Prostate gland (tissue), 2 donors: Measurements from ENCODE around the gene TOP3B. TPM values are rescaled to one million over a fixed set of nuclear protein-coding genes. Genes with fewer than 3 reads are reported as not detected.

Source experiments
- DNase-seq: peaks from one replicate; pipeline ENCODE4 v3.0.0-alpha.2; 2019; ENCODE audit warnings: low spot score
- H3K27ac ChIP-seq, 2 donors: fragments of 200-600 bp; sonication (generic); 2 replicates each; pipeline ENCODE4 v1.5.1; 2017 to 2019
- H3K27me3 ChIP-seq: fragments of 200-600 bp; sonication (generic); replicated peaks from 2 replicates; pipeline ENCODE4 v1.5.1; 2019; ENCODE audit not compliant: insufficient read depth
- H3K36me3 ChIP-seq, 2 donors: fragments of 200-600 bp; sonication (generic); 1 replicate in 1 of 2; 2 replicates in 1 of 2; pipeline versions ENCODE4 v1.5.1 to v1.8.1; 2017 to 2019
- H3K4me1 ChIP-seq: fragments of 200-600 bp; sonication (generic); replicated peaks from 2 replicates; pipeline ENCODE4 v1.5.1; 2019
- H3K4me3 ChIP-seq, 2 donors: fragments of 200-600 bp; sonication (generic); 2 replicates each; pipeline ENCODE4 v1.5.1; 2017 to 2019
- H3K9me3 ChIP-seq: fragments of 200-600 bp; sonication (generic); 2 replicates; pipeline ENCODE4 v1.5.1; 2017
- CTCF ChIP-seq, 4 experiments: fragments of 200-600 bp in 2 of 4; fragments of 450-650 bp in 2 of 4; sonication (generic) in 2 of 4; IDR thresholded peaks; 1 replicate in 3 of 4; 2 replicates in 1 of 4; pipeline ENCODE4 v1.5.1; 2016 to 2019; ENCODE audit warnings: antibody characterized with exemption in 4 of 4, mild to moderate bottlenecking in 2 of 4, moderate library complexity in 2 of 4
- POLR2A ChIP-seq: fragments of 450-650 bp; IDR thresholded peaks from one replicate; pipeline ENCODE4 v1.6.1; 2016; ENCODE audit warnings: antibody characterized with exemption, mild to moderate bottlenecking
- POLR2AphosphoS5 ChIP-seq: sonication (generic); formaldehyde crosslinking; IDR thresholded peaks from one replicate; pipeline ENCODE4 v1.6.1; 2017; ENCODE audit warnings: antibody characterized with exemption
- WGBS: methylation state at CpG from one replicate; pipeline ENCODE4 v1.1.5; 2018; 5-methylcytosine and 5-hydroxymethylcytosine counted together
- intact Hi-C: fragments of 100-400 bp; cut with DNase I; formaldehyde crosslinking; loops from one replicate; pipeline ENCODE4 v1.14.2; 2022
- total RNA-seq, 2 donors: library from RNA; depleted of rRNA; stranded (reverse); fragments of >200 nt; gene quantifications; one replicate each; pipeline ENCODE4 v1.1.0, GENCODE V29; 2016

The TOP3B gene
- total RNA-seq, 2 donors from 2014 or later = 25.2 to 60.6 TPM

DNA sequence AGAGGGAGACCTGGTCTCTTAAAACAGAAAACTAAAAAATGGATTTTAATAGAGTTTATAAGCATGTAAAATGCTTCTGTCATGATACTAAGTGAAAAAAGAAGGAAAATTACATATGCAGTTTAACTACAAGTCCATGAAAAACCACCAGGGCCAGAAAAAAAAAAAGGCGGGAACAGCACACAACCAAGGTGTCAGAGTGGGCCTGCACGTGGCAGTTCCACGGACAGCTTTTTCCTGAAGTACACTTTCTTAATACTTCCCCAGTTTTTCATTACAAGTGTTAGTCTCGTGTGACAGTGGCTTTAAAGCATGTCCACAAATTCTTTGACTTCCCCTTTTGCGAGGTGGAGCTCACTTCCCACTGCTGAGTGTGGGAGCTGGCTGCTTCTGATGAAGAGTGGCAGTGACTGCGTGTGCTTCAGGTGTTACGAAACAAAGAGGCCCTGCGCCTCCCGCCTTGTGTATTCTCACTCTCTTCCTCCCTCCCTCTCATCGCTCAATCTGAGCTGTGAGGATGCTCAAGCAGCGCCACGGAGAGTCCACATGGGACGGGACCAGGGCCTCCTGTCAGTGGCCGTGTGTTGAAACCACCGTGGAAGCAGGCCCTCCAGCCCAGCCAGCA is 46.3 kb downstream of the TOP3B start:
- H3K27me3 ChIP-seq = no peaks in the 10 kb centered on the region
- WGBS = 86% methylated on average over 15 of the region's 15 CpGs
- TF ChIP-seq POLR2A (no peak), POLR2AphosphoS5 (no peak), CTCF (IDR thresholded peaks at IDR 0.05) (no peak)
- intact Hi-C loops = no loop called here
- peaks cover 0 to 9% of the 10 kb centered on the region in 2 donors for H3K36me3 ChIP-seq
- no peaks in the 10 kb centered on the region for H3K9me3 ChIP-seq
- peaks cover 16% of the 10 kb centered on the region for H3K4me1 ChIP-seq
- no peak overlapping the region for H3K4me3 ChIP-seq
- no peak for DNase-seq
- peak overlapping the region in 1 of 2 donors; percentile 90 for H3K27ac ChIP-seq

DNA sequence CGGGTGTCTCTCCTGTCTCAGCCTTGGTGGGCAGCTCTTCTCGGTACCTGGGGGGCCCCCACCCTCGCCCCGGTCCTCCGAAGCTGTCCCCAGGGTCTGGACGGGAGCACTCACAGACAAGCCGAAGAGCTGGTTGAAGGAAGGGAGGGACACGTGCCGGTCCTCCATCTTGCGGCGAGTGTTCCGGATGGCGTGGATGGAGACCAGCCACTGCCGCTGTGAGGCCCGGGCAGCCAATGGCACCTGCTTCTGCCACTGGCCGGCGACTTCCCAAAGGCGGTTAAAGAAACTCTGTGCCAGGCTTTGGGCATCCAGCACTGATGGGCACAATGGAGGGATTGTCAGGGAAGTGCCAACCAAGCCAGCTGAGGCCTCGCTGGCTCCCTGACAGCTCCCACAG is 48.7 kb downstream of the TOP3B start:
- no peaks in the 10 kb centered on the region for H3K9me3 ChIP-seq
- no peak for DNase-seq
- no peak overlapping the region for H3K4me3 ChIP-seq
- H3K27ac ChIP-seq = no peak overlapping the region
- WGBS = 92% methylated on average over 19 of the region's 19 CpGs
- H3K27me3 ChIP-seq = no peaks in the 10 kb centered on the region
- TF ChIP-seq CTCF (IDR thresholded peaks at IDR 0.05) = no peak
- no peak for TF ChIP-seq POLR2AphosphoS5
- no peak for TF ChIP-seq POLR2A
- intact Hi-C loops = no loop called here
- H3K4me1 ChIP-seq = peaks cover 11% of the 10 kb centered on the region
- H3K36me3 ChIP-seq = peaks cover 9 to 15% of the 10 kb centered on the region in 2 donors

DNA sequence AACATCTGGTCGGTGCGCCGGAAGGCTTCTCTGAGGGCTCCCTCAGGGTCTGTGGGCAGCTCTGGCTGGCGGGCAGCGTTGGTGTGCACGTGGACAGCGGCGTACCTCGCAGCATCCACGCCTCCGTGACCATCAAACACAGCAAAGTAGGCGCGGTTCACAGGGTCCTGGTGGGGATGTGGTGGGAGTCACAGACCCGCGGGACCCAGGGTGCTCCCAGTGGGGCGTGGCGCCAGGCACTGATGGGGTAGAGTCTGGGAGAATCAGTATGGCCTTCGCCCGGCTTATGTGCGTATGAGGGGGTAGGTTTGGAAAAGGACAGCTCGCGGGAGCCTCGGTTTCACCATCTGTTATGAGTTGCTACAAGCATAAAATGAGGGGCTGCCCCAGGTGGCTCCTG is 49.2 kb downstream of the TOP3B start:
- Histone ChIP-seq H3K4me3 (no peak overlapping the region), H3K27me3 (no peaks in the 10 kb centered on the region), H3K36me3 (peaks cover 9 to 17% of the 10 kb centered on the region in 2 donors), H3K4me1 (peaks cover 11% of the 10 kb centered on the region), H3K27ac (no peak overlapping the region), H3K9me3 (no peaks in the 10 kb centered on the region)
- intact Hi-C loops = no loop called here
- no peak for DNase-seq
- TF ChIP-seq CTCF (IDR thresholded peaks at IDR 0.05) = no peak
- TF ChIP-seq POLR2A = no peak
- TF ChIP-seq POLR2AphosphoS5 = no peak
- 96% methylated on average over 23 of the region's 23 CpGs for WGBS

DNA sequence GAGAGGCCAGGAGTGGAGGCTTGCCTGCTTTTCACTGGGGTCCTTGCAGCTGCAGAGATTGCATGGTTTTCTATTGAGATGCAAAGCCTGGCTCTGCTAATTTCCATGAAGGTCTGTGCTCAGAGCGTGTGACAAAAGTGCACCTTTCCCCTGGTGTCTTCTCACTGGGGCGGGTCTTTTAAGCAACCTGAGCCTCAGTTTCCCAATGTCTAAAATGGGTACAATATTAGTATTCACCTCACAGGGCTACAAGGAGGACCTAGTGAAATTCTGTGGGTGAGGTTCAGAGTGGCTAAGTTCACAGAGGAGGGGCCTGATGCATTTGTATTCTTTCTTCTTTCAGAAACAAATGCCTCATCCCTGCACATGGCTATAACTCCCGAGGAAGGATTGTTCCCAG is 50.2 kb downstream of the TOP3B start:
- TF ChIP-seq CTCF (IDR thresholded peaks at IDR 0.05) (no peak), POLR2AphosphoS5 (no peak), POLR2A (no peak)
- DNase-seq = no peak
- Histone ChIP-seq H3K4me3 (no peak overlapping the region), H3K4me1 (peaks cover 6% of the 10 kb centered on the region), H3K9me3 (no peaks in the 10 kb centered on the region), H3K27me3 (no peaks in the 10 kb centered on the region), H3K36me3 (peaks cover 9 to 17% of the 10 kb centered on the region in 2 donors), H3K27ac (no peak overlapping the region)
- 92% methylated on average over 3 of the region's 3 CpGs for WGBS
- intact Hi-C loops = no loop called here

- Histone ChIP-seq H3K27ac (no peak overlapping the region), H3K27me3 (no peaks in the 10 kb centered on the region), H3K4me3 (no peak overlapping the region), H3K4me1 (no peaks in the 10 kb centered on the region), H3K9me3 (no peaks in the 10 kb centered on the region), H3K36me3 (peaks cover 9 to 17% of the 10 kb centered on the region in 2 donors)
- intact Hi-C loops = no loop called here
- no peak for DNase-seq
- TF ChIP-seq POLR2AphosphoS5 (no peak), CTCF (IDR thresholded peaks at IDR 0.05) (no peak), POLR2A (no peak)
- WGBS = 91% methylated on average over 12 of the region's 12 CpGs
Observed at GRCh38 chr22:21931056-21931455, 51.5 kb downstream of the TOP3B start.
